ENCODE data around the gene SLAMF8. TPM values are rescaled to one million over a fixed set of nuclear protein-coding genes. Genes with fewer than 3 reads are reported as not detected.

The SLAMF8 gene
- total and polyA plus RNA-seq, 5 donors = 0.52 to 4.5 (median 2.3) TPM

DNA sequence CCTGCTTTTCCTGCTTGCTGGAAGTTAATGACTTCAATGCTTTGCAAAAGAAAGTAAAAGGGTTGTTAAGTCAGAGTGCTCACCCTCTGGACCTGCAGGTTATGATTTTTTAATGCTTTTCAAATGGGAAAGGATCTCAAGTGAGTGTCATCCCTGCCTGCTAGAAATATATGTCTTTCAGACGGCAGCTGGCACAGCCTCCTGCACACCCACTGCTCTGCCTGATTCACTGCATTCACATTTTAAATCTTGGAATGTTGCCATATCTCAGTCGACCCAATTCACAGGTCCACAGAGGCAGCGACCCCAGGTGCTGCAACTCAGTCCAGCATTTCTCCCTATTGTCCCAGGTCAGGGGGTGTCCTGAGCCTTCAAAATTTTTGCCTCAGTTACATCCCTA is 35.2 kb upstream of the SLAMF8 start:
- Histone ChIP-seq H3K27me3 (ENCODE audit: control insufficient read depth, insufficient read depth) (no peaks in the 10 kb centered on the region), H3K9me3 (ENCODE audit: control insufficient read depth, low read length) (no peaks in the 10 kb centered on the region), H3K27ac (ENCODE audit: low read length) (no peak overlapping the region), H3K4me3 (ENCODE audit: low read length) (no peak overlapping the region), H3K4me1 (ENCODE audit: control insufficient read depth, insufficient read depth, low read length) (no peaks in the 10 kb centered on the region)
- DNase-seq = no peak
- no peak for ATAC-seq
- WGBS = 21% methylated on average over 3 of the region's 3 CpGs
- intact Hi-C loops (cut with DNase I) = loop anchor here in 2 of 4 donors (10.0 kb wide), 1 partner anchor 213 kb away; no protein-coding TSS in a partner anchor

DNA sequence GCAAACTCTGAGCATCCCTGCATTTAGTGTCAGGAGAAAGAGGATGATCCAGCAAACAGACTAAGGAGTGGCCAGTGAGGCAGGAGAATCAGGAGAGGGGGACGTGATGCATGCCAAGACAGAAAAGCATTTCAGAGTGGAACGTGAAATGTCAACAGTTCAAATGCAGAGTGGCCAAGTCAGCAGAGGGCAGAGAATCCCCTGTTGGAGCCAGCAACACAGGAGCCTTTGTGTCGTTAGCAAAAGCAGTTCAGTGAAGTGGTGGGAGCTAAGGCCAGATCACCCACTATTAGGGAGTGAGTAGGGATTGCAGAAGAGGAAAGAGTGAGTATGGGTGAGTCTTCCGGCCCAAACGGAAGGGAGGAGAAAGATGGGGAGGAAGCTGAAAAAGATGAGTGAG is 31.1 kb upstream of the SLAMF8 start:
- intact Hi-C loops (cut with DNase I) = loop anchor here (5.0 to 10.0 kb wide), 3 partner anchors 97 to 209 kb away; no protein-coding TSS in a partner anchor
- Histone ChIP-seq H3K4me1 (ENCODE audit: control insufficient read depth, insufficient read depth, low read length) (no peaks in the 10 kb centered on the region), H3K4me3 (ENCODE audit: low read length) (no peak overlapping the region), H3K27me3 (ENCODE audit: control insufficient read depth, insufficient read depth) (no peaks in the 10 kb centered on the region), H3K27ac (ENCODE audit: low read length) (no peak overlapping the region), H3K9me3 (ENCODE audit: control insufficient read depth, low read length) (no peaks in the 10 kb centered on the region)
- DNase-seq (no peak), ATAC-seq (no peak)
- 26% methylated on average over 5 of the region's 5 CpGs for WGBS

DNA sequence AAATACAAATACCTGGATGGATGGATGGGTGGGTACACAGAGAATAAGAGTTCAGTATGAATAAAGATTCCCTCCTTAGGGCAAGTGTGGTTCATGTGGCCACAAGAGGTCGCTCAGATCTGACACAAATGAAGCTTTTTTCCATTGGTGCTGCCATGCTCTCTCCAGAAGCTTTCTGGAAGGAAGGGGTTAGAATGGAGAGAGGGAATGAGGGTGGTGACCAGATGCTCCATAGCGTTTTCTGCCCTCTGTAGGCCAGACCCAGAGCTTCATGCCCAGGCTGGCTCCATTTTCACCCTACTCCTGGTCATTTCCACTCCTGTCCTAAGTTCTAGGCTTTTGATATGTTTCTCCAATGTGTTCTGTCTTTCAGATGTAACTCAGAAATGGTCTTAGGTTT is 27.8 kb upstream of the SLAMF8 start:
- 4% methylated on average over 2 of the region's 2 CpGs for WGBS
- intact Hi-C loops (cut with DNase I) = loop anchor here (2.0 to 10.0 kb wide), 4 partner anchors 92 to 206 kb away; no protein-coding TSS in a partner anchor
- H3K4me1 ChIP-seq (ENCODE audit: control insufficient read depth, insufficient read depth, low read length) = peaks cover 2% of the 10 kb centered on the region
- H3K27me3 ChIP-seq (ENCODE audit: control insufficient read depth, insufficient read depth) = no peaks in the 10 kb centered on the region
- peak; percentile 86 to 92 for ATAC-seq
- no peaks in the 10 kb centered on the region for H3K9me3 ChIP-seq (ENCODE audit: control insufficient read depth, low read length)
- H3K4me3 ChIP-seq (ENCODE audit: low read length) = no peak overlapping the region
- peak; percentile 63 to 78 (median 65) for DNase-seq
- H3K27ac ChIP-seq (ENCODE audit: low read length) = no peak overlapping the region

DNA sequence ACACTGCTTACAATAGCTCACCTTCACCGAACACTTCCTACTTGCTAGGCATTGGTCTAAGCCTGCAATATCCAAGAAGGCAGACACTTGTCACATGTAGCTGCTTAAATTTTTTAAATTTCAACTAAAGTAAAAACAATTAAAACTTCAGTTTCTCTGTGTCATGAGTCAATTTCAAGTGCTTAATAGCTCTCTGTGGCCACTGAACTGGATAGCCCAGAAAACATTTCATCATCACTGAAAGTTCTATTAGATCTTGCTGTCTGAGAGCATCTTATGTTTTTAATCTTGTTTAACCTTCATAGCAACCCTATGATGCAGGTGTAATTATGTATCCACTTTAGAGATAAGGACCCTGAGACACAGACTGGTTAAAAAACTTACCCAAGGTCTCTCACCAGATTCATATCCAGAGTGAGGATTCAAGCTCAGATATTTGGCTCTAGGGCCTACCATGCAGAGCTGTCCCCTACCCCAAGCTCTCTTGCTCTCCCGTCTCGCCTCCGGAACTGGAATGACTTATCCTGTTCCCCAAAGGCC is 27.2 kb upstream of the SLAMF8 start:
- 96% methylated on average over 4 of the region's 4 CpGs for WGBS
- intact Hi-C loops (cut with DNase I) = loop anchor here (2.0 to 10.0 kb wide), 4 partner anchors 91 to 205 kb away; no protein-coding TSS in a partner anchor
- peaks cover 3% of the 10 kb centered on the region for H3K4me1 ChIP-seq (ENCODE audit: control insufficient read depth, insufficient read depth, low read length)
- no peak for ATAC-seq
- H3K4me3 ChIP-seq (ENCODE audit: low read length) = no peak overlapping the region
- no peak overlapping the region for H3K27ac ChIP-seq (ENCODE audit: low read length)
- H3K27me3 ChIP-seq (ENCODE audit: control insufficient read depth, insufficient read depth) = no peaks in the 10 kb centered on the region
- H3K9me3 ChIP-seq (ENCODE audit: control insufficient read depth, low read length) = no peaks in the 10 kb centered on the region
- DNase-seq = no peak

DNA sequence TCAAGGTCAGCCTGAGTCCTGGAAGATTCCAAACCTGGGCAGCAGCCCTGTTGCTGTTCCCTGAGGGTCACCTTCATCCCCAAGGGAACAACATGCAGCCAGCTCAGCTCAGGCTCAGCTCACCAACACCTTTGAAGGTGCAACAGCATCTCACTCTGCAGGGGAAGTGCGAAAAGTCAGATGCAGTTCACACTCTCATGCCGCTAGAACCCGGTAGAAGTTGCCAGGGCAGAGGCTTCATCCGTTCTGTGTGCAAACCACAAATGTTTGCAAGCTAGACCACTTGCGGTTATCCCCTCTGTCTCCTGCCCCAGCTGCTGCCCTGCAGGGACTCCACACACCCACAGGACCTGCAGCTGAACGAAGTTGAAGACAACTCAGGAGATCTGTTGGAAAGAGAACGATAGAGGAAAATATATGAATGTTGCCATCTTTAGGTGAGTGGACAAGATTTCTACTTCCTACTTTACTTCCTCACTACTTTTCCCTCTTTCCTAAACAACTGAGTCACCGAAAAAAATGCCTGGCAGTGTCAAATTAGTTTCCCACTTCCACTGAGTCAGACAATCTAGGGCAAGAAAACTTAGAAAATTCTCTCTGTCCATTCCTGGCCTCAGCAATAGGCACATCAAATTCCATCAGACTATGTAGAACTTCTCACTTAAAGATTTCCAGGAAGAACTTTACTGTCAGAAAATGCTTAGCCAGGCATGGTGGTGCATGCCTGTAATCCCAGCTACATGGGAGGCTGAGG is 26.3 kb upstream of the SLAMF8 start:
- no peaks in the 10 kb centered on the region for H3K27me3 ChIP-seq (ENCODE audit: control insufficient read depth, insufficient read depth)
- no peak overlapping the region for H3K4me3 ChIP-seq (ENCODE audit: low read length)
- no peak overlapping the region for H3K27ac ChIP-seq (ENCODE audit: low read length)
- no peaks in the 10 kb centered on the region for H3K9me3 ChIP-seq (ENCODE audit: control insufficient read depth, low read length)
- DNase-seq (no peak), ATAC-seq (no peak)
- WGBS = 71% methylated on average over 8 of the region's 8 CpGs
- H3K4me1 ChIP-seq (ENCODE audit: control insufficient read depth, insufficient read depth, low read length) = peaks cover 5% of the 10 kb centered on the region
- intact Hi-C loops (cut with DNase I) = loop anchor here in 1 of 4 donors (10.0 kb wide), 1 partner anchor 204 kb away; no protein-coding TSS in a partner anchor

DNA sequence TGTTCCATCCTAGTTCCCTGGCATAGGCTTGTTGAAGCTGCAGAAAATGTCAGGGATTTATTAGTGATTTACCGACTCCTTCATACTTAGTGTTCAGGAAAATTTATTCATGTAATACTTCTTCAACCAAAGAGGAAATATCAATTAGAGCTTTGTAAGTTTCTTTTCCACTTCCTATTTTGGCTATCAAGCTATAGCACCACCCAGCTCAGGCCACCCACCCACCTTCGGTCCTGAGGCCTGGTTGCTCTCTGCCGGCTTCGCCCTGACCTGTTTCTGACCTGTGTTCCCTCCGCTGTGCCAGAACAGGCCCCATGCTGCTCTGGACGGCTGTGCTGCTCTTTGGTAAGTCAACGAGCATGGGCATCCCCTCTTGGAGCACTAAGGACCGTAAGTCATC is 24.6 kb upstream of the SLAMF8 start, which contains the start of gene FCRL6:
Gene FCRL6, plus strand, starts transcription at position 250 of the 400 bp plus-strand sequence. Its CDS starts 65 bp downstream, at position 315.
- intact Hi-C loops (cut with DNase I) = loop anchor here in 1 of 4 donors (10.0 kb wide), 1 partner anchor 203 kb away; no protein-coding TSS in a partner anchor
- Histone ChIP-seq H3K4me3 (ENCODE audit: low read length) (no peak within 1 kb of the TSS), H3K4me1 (ENCODE audit: control insufficient read depth, insufficient read depth, low read length) (peaks cover 5% of the 10 kb centered on the region), H3K27me3 (ENCODE audit: control insufficient read depth, insufficient read depth) (no peaks in the 10 kb centered on the region), H3K27ac (ENCODE audit: low read length) (no peak within 1 kb of the TSS), H3K9me3 (ENCODE audit: control insufficient read depth, low read length) (no peaks in the 10 kb centered on the region)
- no peak for DNase-seq
- WGBS = 83% methylated on average over 8 of the region's 8 CpGs
- no peak for ATAC-seq

DNA sequence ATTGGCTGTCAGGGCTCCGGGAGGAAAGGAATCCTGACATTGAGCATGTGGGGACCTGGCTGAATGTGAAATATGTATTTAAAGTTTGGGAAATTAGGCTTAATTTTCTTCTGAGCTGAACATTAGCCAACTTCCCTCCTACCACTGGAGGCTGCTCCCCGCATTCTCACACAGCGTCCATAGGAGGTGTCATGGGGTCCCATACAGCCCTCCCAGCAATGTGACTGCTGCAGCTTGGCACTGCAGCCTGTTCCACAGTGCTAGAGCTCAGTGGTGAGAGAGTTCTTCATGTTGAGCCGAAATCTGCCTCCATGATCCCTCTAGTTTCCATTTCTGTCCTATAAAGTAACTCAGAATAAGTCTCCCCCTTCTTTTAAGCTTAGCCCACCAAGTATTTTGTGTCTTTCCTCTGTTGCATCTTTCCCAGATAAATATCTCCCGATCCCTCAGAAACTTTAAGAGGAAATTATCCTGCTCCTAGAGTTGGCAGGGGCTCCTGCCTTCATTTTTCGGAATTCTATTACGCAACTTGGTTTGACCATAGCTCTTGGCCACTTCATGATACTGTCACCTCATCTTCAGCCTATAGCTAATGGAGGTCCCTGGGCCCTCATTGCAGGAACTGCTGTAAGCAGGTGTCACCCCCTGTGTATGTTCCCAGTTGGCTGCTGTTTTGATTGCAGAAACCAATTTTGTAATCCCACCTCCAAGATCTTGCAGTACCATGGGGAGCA is 22.6 kb upstream of the SLAMF8 start:
- ATAC-seq (no peak), DNase-seq (no peak)
- Histone ChIP-seq H3K4me3 (ENCODE audit: low read length) (no peak overlapping the region), H3K27ac (ENCODE audit: low read length) (no peak overlapping the region), H3K4me1 (ENCODE audit: control insufficient read depth, insufficient read depth, low read length) (peaks cover 5% of the 10 kb centered on the region), H3K9me3 (ENCODE audit: control insufficient read depth, low read length) (no peaks in the 10 kb centered on the region), H3K27me3 (ENCODE audit: control insufficient read depth, insufficient read depth) (no peaks in the 10 kb centered on the region)
- intact Hi-C loops (cut with DNase I) = loop anchor here in 1 of 4 donors (10.0 kb wide), 1 partner anchor 201 kb away; no protein-coding TSS in a partner anchor
- WGBS = 66% methylated on average over 7 of the region's 7 CpGs

DNA sequence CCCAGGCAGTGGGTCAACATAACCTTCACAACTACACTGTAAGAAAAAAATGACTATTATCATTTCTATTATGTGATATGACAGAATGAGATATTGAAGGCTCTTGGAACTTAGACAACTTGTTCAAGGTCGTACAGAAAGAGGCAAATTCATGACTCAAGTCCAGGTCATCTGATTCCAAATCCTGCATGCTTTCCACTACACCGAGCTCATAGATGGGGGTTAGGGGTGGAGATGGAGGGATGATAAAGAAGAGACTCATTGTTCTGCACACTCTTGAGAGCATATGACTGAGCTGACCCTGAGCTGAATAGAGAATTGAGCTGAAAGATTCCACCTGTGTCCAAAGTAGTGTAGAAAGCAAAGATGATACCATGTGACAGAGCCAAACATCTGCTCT is 21.7 kb upstream of the SLAMF8 start:
- WGBS = 44% methylated on average over 2 of the region's 2 CpGs
- ATAC-seq (no peak), DNase-seq (no peak)
- Histone ChIP-seq H3K9me3 (ENCODE audit: control insufficient read depth, low read length) (no peaks in the 10 kb centered on the region), H3K4me1 (ENCODE audit: control insufficient read depth, insufficient read depth, low read length) (peaks cover 5% of the 10 kb centered on the region), H3K27me3 (ENCODE audit: control insufficient read depth, insufficient read depth) (no peaks in the 10 kb centered on the region), H3K4me3 (ENCODE audit: low read length) (no peak overlapping the region), H3K27ac (ENCODE audit: low read length) (no peak overlapping the region)
- intact Hi-C loops (cut with DNase I) = loop anchor here in 1 of 4 donors (10.0 kb wide), 1 partner anchor 200 kb away; no protein-coding TSS in a partner anchor

DNA sequence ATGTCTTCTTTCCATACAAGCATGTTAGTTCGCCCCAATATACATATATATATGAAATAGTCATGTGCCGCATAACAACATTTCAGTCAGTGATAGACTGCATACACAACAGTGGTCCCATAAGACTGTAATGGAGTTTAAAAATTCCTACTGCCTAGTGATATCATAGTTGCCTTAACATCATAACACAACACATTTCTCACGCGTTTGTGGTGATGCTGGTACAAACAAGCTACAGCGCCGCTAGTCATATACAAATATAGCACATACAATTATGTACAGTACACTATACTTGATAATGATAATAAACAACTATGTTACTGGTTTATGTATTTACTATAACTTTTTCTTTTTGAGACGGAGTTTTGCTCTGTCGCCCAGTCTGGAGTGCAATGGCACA is 10.7 kb upstream of the SLAMF8 start:
- no peak for DNase-seq
- no peaks in the 10 kb centered on the region for H3K4me1 ChIP-seq (ENCODE audit: control insufficient read depth, insufficient read depth, low read length)
- intact Hi-C loops (cut with DNase I) = no loop called here
- H3K9me3 ChIP-seq (ENCODE audit: control insufficient read depth, low read length) = no peaks in the 10 kb centered on the region
- H3K27ac ChIP-seq (ENCODE audit: low read length) = no peak overlapping the region
- no peak for ATAC-seq
- 96% methylated on average over 8 of the region's 8 CpGs for WGBS
- no peaks in the 10 kb centered on the region for H3K27me3 ChIP-seq (ENCODE audit: control insufficient read depth, insufficient read depth)
- H3K4me3 ChIP-seq (ENCODE audit: low read length) = no peak overlapping the region

DNA sequence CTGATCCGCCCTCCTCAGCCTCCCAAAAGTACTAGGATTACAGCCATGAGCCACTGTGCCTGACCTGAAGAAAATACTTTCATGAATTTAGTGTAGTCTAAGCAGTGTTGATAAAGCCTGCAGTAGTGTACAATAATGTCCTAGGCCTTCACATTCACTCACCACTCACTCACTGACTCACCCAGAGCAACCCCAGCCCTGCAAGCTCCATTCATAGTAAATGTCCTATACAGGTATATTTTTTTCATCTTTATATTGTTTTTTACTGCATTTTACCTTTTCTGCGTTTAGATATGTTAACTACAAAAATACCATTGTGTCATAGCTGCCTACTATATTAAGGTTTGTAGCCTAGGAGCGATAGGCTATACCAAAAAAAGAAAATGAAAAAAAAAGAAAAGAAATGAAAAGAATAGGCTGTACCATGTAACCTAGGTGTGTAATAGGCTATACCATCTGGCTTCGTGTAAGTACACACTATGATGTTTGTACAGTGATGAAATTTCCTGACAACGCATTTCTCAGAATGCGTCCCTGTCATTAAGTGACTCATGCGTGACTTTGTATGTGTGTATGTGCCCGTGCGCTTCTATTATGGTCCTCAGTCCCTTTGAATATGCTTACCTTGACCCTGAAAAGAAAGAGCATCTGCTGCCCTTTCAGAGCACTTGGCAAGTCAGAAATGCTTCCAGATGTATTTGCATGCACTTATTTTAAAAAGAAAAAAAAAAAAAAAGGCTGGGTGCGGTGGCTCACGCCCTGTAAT is 9.2 kb upstream of the SLAMF8 start:
- no peak overlapping the region for H3K27ac ChIP-seq (ENCODE audit: low read length)
- no peak for ATAC-seq
- no peak for DNase-seq
- no peak overlapping the region for H3K4me3 ChIP-seq (ENCODE audit: low read length)
- 91% methylated on average over 11 of the region's 11 CpGs for WGBS
- no peaks in the 10 kb centered on the region for H3K4me1 ChIP-seq (ENCODE audit: control insufficient read depth, insufficient read depth, low read length)
- no peaks in the 10 kb centered on the region for H3K27me3 ChIP-seq (ENCODE audit: control insufficient read depth, insufficient read depth)
- no peaks in the 10 kb centered on the region for H3K9me3 ChIP-seq (ENCODE audit: control insufficient read depth, low read length)
- intact Hi-C loops (cut with DNase I) = no loop called here

Data from right cardiac atrium (tissue), 5 donors.